GM13977 (cell line): Measurements from ENCODE around the gene DGKB.

ENCODE experiments used
- DNase-seq: peaks from one replicate; pipeline ENCODE4 v3.0.0; 2012; ENCODE audit warnings: low spot score
- CTCF ChIP-seq: IDR thresholded peaks from 2 replicates; pipeline ENCODE4 v1.5.1; 2012; ENCODE audit warnings: mild to moderate bottlenecking, control low read depth; ENCODE audit not compliant: insufficient read depth; ENCODE audit errors: extremely low read depth, missing control alignments
- in situ Hi-C: fragments of 300-500 bp; cut with MboI; formaldehyde crosslinking; loops from one replicate; pipeline ENCODE4 v1.12.0; 2022; ENCODE audit warnings: low sequenced_read_pairs, low pct_unique_long_range_greater_than_20kb, mixed read lengths, inconsistent platforms; ENCODE audit not compliant: unreplicated experiment

The DGKB gene

GRCh38 chr7:14751461-14751860, 151.1 kb downstream of the DGKB start:
- no peak for TF ChIP-seq CTCF
- no peak for DNase-seq
- in situ Hi-C loops: no loop called here

GRCh38 chr7:14748461-14748860, 154.1 kb downstream of the DGKB start:
- no peak for TF ChIP-seq CTCF
- in situ Hi-C loops: no loop called here
- no peak for DNase-seq

DNA sequence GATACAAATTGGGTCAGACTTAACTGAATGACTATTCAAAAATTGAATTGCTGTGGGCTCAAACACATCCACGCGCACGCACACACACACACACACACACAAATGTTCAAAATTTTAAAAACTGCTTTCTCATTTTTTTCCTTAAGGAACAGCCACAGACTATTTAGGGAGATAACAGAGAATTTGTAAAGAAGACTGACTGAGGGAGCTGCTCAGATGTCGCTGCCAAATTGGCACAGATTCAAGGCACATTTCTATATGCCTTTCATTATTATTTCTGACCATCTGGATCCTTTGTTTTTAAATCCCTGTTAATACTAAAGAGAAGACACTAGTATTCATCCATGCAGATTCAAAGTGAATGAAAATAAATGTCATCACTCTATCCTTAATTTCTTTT, 154.8 kb downstream of the DGKB start:
- no peak for DNase-seq
- in situ Hi-C loops: no loop called here

DNA sequence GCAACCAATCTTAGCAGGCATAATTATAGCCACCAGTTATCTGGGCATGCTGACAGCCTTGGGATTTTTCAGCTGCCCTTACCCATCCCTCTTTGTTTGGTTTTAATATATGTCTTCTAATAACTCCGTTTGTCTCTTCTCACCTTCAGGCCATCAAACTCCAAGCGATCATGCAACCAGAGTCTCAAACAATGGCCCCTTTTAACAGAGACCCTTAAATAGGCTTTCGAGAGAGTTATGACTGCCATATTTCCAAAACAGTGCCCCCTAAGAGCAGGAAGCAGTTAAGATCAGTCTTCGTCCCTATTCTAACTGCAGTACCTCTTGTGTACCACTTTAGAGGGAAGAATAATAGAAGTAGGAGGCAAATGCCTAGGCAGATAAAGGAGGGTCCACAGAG, 157.5 kb downstream of the DGKB start:
- TF ChIP-seq CTCF: no peak
- DNase-seq: no peak
- in situ Hi-C loops: no loop called here

More for the DNA sequence above, 154.8 kb downstream of the DGKB start:
- TF ChIP-seq CTCF: no peak

DNA sequence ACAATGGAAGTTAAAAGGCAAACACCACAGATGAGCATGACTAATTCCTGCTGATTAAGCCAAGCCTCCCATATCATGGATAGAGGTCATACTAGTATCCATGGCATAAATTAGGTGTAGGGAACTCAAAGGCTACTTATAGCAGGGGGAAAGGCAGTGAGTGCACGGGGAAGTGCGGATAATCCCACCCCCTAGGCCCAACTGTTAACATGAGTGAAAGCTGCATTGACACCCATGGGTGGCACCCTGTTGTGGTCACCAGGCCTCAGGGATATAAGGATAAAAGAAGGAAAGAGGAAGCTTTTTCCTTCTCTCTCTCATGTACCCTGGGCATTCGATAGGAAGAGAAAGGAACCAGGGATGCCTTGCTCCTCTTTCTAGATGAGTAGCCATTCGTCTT, 161.9 kb downstream of the DGKB start:
- no peak for DNase-seq
- TF ChIP-seq CTCF: no peak
- in situ Hi-C loops: no loop called here

DNA sequence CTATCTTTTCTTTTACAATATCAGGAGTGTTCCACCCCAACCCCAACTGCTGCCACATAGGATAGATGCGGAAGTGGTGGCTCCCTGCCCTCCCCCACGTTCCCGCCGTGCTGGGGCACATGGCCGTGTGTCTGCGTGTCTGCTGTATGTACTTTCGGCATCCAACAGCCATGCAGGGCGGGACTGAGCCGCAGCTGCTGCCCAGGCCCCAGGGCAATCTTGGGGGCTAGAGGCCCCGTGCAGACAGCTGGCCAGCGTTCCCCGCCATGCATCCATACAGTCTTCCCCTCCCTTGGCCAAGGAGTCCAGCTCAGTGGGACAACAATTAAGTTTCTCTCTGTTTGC, 162.7 kb downstream of the DGKB start:
- TF ChIP-seq CTCF: no peak
- no peak for DNase-seq
- in situ Hi-C loops: no loop called here

GRCh38 chr7:14739168-14739840, 163.2 kb downstream of the DGKB start:
- no peak for TF ChIP-seq CTCF
- in situ Hi-C loops: no loop called here
- DNase-seq: no peak
